Neural cell (in vitro differentiated cells): ENCODE measurements around the gene PHACTR4. TPM values are rescaled to one million over a fixed set of nuclear protein-coding genes. Genes with fewer than 3 reads are reported as not detected.

ENCODE experiments used
- H2AFZ ChIP-seq: fragments of 200-600, 300-800 bp; sonication (generic), shearing (Covaris generic); 2 replicates; pipeline ENCODE4 v1.6.0; 2014; ENCODE audit warnings: low read depth, mild to moderate bottlenecking, antibody characterized with exemption, low read length, moderate library complexity
- H3F3A ChIP-seq: fragments of 200-600 bp; shearing (Covaris generic); 2 replicates; pipeline ENCODE4 v1.6.1; 2016; ENCODE audit warnings: mild to moderate bottlenecking, moderate library complexity, mixed read lengths, antibody characterized with exemption, low read length; ENCODE audit not compliant: insufficient read depth, poor library complexity, severe bottlenecking
- H3K27ac ChIP-seq: fragments of 200-600, 300-800 bp; sonication (generic), shearing (Covaris generic); 2 replicates; pipeline ENCODE4 v1.5.1; 2014; ENCODE audit warnings: mild to moderate bottlenecking, low read length, moderate library complexity
- H3K27me3 ChIP-seq: fragments of 300-800, 200-600 bp; sonication (generic), shearing (Covaris generic); 2 replicates; pipeline ENCODE4 v1.6.0; 2014; ENCODE audit warnings: mild to moderate bottlenecking, low read depth, low read length, moderate library complexity; ENCODE audit not compliant: insufficient read depth
- H3K36me3 ChIP-seq: fragments of 300-800, 200-600 bp; sonication (generic), shearing (Covaris generic); 2 replicates; pipeline ENCODE4 v1.5.1; 2014; ENCODE audit warnings: mild to moderate bottlenecking, antibody characterized with exemption, low read length, moderate library complexity; ENCODE audit not compliant: insufficient read depth
- H3K4me2 ChIP-seq: fragments of 300-800, 200-600 bp; sonication (generic), shearing (Covaris generic); 2 replicates; pipeline ENCODE4 v1.6.0; 2014; ENCODE audit warnings: mild to moderate bottlenecking, low read length
- H3K4me3 ChIP-seq: fragments of 300-800, 200-600 bp; sonication (generic), shearing (Covaris generic); 2 replicates; pipeline ENCODE4 v1.5.1; 2014; ENCODE audit warnings: mild to moderate bottlenecking, low read length, moderate library complexity
- H3K79me2 ChIP-seq: fragments of 200-600 bp; shearing (Covaris generic); replicated peaks from 2 replicates; pipeline ENCODE4 v1.6.0; 2014; ENCODE audit warnings: mild to moderate bottlenecking, low read length, moderate library complexity; ENCODE audit not compliant: insufficient read depth
- H3K9ac ChIP-seq: fragments of 300-800, 200-600 bp; sonication (generic), shearing (Covaris generic); 2 replicates; pipeline ENCODE4 v1.6.1; 2016; ENCODE audit warnings: mild to moderate bottlenecking, low read length, mixed read lengths
- H3K9me2 ChIP-seq: fragments of 200-600 bp; shearing (Covaris generic); 2 replicates; pipeline ENCODE4 v1.6.1; 2016; ENCODE audit warnings: mild to moderate bottlenecking, low read length, mixed read lengths; ENCODE audit not compliant: insufficient read depth
- H3K9me3 ChIP-seq: fragments of 200-600, 300-800 bp; sonication (generic), shearing (Covaris generic); 2 replicates; pipeline ENCODE4 v1.6.1; 2016; ENCODE audit warnings: mild to moderate bottlenecking, mixed run types, low read length, moderate library complexity, mixed read lengths
- H4K20me1 ChIP-seq: fragments of 200-600 bp; shearing (Covaris generic); 2 replicates; pipeline ENCODE4 v1.6.1; 2016; ENCODE audit warnings: mild to moderate bottlenecking, mixed run types; ENCODE audit not compliant: insufficient read depth
- EP300 ChIP-seq: fragments of 450-650 bp; conservative IDR thresholded peaks from 2 replicates; pipeline ENCODE4 v1.6.1; 2014; ENCODE audit warnings: antibody characterized with exemption, mild to moderate bottlenecking, moderate library complexity; ENCODE audit not compliant: poor library complexity, severe bottlenecking
- EZH2 ChIP-seq: fragments of 200-600, 300-800 bp; shearing (Covaris generic), sonication (generic); IDR thresholded peaks from 2 replicates; pipeline ENCODE4 v1.6.1; 2014; ENCODE audit warnings: antibody characterized with exemption, low read length, borderline replicate concordance, mild to moderate bottlenecking; ENCODE audit not compliant: insufficient read depth, poor library complexity, severe bottlenecking
- MXI1 ChIP-seq: fragments of 450-650 bp; conservative IDR thresholded peaks from 2 replicates; pipeline ENCODE4 v1.6.1; 2014; ENCODE audit warnings: antibody characterized with exemption, mild to moderate bottlenecking; ENCODE audit not compliant: poor library complexity, severe bottlenecking
- POLR2AphosphoS5 ChIP-seq: IDR thresholded peaks from 2 replicates; pipeline ENCODE4 v1.6.1; 2012
- RAD21 ChIP-seq: fragments of 450-650 bp; conservative IDR thresholded peaks from 2 replicates; pipeline ENCODE4 v1.6.1; 2014; ENCODE audit warnings: antibody characterized with exemption, mild to moderate bottlenecking, moderate library complexity
- REST ChIP-seq: IDR thresholded peaks from 2 replicates; pipeline ENCODE4 v1.6.1; 2012; ENCODE audit warnings: borderline replicate concordance
- SMC3 ChIP-seq: fragments of 450-650 bp; conservative IDR thresholded peaks from 2 replicates; pipeline ENCODE4 v1.6.1; 2014; ENCODE audit warnings: antibody characterized with exemption, mild to moderate bottlenecking, moderate library complexity; ENCODE audit not compliant: poor library complexity
- TAF1 ChIP-seq: IDR thresholded peaks from 2 replicates; pipeline ENCODE4 v1.6.1; 2012; ENCODE audit warnings: low read depth
- polyA plus RNA-seq: library from polyadenylated mRNA; depleted of rRNA; stranded (reverse); fragments of >200 nt; gene quantifications from 2 replicates; pipeline ENCODE4 v1.2.3, GENCODE V29; 2014
- TF ChIP-seq, protein P1 (sequence below): fragments of 450-650 bp; IDR thresholded peaks from 2 replicates; pipeline ENCODE4 v1.5.1; 2014; ENCODE audit warnings: antibody characterized with exemption, mild to moderate bottlenecking, moderate library complexity; ENCODE audit not compliant: poor library complexity, severe bottlenecking

Gene PHACTR4
- polyA plus RNA-seq, 1 donor from 2014 or later, result 7.9 TPM

DNA sequence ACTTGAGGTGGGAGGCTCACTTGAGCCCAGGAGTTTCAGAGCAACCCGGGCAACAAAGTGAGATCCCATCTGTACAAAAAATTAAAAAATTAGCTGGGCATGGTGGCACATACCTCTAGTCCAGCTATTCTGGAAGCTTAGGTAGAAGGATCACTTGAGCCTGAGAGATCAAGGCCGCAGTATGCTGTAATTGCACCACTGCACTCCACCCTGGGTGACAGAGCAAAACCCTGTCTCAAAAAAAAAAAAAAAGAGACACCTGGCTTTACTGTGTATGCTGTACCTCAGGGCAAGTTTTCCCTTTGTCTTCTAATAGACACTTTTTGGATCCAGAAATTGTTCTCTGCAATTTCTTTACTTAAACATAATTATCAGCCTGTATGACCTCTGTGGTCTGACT lies 113.2 kb downstream of the PHACTR4 start:
- H3K36me3 ChIP-seq, result peaks cover 9% of the 10 kb centered on the region

DNA sequence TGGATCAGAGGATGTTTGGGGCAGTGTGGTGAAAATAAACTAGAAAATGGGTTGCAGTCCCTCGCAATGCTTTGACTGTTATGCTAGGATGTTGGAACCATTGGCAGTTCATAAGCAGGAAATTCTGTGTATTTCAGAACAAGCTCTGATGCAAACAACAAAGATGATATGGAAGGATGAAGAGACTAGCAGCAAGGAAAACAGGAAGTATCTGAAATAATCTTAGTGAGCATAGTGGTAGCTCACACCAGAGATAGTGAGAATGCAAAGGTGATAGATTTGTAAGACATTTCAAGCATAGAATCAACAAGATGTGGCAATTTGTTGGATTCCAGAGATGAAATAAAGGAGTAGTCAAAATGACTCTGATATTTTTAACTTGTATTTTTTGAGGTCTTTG lies 125.2 kb downstream of the PHACTR4 start:
- Histone ChIP-seq H3K27ac (no peak overlapping the region), H3K9me3 (no peaks in the 10 kb centered on the region), H3K79me2 (no peaks in the 10 kb centered on the region), H3K36me3 (no peaks in the 10 kb centered on the region), H3K4me2 (no peak overlapping the region), H3K4me3 (no peak overlapping the region), H4K20me1 (no peaks in the 10 kb centered on the region), H3K27me3 (no peaks in the 10 kb centered on the region), H3K9ac (no peak overlapping the region), H2AFZ (no peak overlapping the region), H3F3A (no peaks in the 10 kb centered on the region), H3K9me2 (no peaks in the 10 kb centered on the region)
- TF ChIP-seq EZH2, result no peak
- TF ChIP-seq REST, result no peak
- no peak for TF ChIP-seq EP300

More for the DNA sequence above, 113.2 kb downstream of the PHACTR4 start:
- Histone ChIP-seq H3K9me2 (no peaks in the 10 kb centered on the region), H3K9me3 (no peaks in the 10 kb centered on the region), H2AFZ (no peak overlapping the region), H3K9ac (no peak overlapping the region), H3F3A (no peaks in the 10 kb centered on the region), H3K79me2 (no peaks in the 10 kb centered on the region), H3K27ac (no peak overlapping the region), H3K4me2 (no peak overlapping the region), H3K27me3 (no peaks in the 10 kb centered on the region), H4K20me1 (no peaks in the 10 kb centered on the region), H3K4me3 (no peak overlapping the region)
- TF ChIP-seq EP300, result no peak
- no peak for TF ChIP-seq EZH2
- no peak for TF ChIP-seq POLR2AphosphoS5
- no peak for TF ChIP-seq TAF1
- TF ChIP-seq RAD21, result no peak
- no peak for TF ChIP-seq REST
- no peak for TF ChIP-seq MXI1
- TF ChIP-seq SMC3, result no peak
- TF ChIP-seq, protein P1, sequence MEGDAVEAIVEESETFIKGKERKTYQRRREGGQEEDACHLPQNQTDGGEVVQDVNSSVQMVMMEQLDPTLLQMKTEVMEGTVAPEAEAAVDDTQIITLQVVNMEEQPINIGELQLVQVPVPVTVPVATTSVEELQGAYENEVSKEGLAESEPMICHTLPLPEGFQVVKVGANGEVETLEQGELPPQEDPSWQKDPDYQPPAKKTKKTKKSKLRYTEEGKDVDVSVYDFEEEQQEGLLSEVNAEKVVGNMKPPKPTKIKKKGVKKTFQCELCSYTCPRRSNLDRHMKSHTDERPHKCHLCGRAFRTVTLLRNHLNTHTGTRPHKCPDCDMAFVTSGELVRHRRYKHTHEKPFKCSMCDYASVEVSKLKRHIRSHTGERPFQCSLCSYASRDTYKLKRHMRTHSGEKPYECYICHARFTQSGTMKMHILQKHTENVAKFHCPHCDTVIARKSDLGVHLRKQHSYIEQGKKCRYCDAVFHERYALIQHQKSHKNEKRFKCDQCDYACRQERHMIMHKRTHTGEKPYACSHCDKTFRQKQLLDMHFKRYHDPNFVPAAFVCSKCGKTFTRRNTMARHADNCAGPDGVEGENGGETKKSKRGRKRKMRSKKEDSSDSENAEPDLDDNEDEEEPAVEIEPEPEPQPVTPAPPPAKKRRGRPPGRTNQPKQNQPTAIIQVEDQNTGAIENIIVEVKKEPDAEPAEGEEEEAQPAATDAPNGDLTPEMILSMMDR, result no peak
